SHP77 (cell line): Measurements from ENCODE around the gene CXCR3.
"Not testable (repeated sequence)": the region's sequence is repeated elsewhere in the genome, so short reads cannot be mapped to it uniquely, and the experiment has no call there.

Experiments used
- DNase-seq, 2 experiments: peaks; one replicate each; lab custom pipeline; 2025; lab: John Stamatoyannopoulos, UW

Gene CXCR3

DNA sequence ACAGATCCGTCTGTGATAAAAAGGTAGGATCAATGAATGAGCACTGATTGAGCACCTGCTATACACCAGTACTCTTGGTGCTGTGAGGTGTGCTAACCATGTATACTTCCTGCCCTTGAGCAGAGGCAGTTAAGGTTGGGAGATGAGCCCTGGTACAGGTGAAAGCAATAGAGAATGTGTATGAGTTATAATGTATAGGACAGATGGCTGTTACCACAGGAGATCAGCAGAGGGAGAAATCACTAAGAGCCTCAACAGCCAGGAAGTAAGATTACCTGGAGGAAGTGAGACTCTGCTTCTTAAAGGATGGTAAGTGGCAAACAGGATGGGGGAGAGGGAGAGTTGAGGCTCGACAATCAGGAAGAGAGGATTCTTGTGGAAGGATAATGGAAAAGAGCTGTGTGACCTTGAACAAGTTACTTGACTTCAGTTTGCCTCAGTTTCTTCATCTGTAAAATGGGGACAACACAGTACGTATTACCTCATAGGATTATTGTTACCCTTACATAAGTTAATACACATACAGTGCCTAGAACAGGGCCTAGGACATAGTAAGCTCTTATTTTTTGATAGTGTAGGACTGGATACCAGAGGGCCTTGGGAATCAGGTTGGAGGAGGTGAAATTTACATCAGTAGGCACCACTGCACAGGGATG is 9.1 kb downstream of the CXCR3 start:
- DNase-seq: no peak

DNA sequence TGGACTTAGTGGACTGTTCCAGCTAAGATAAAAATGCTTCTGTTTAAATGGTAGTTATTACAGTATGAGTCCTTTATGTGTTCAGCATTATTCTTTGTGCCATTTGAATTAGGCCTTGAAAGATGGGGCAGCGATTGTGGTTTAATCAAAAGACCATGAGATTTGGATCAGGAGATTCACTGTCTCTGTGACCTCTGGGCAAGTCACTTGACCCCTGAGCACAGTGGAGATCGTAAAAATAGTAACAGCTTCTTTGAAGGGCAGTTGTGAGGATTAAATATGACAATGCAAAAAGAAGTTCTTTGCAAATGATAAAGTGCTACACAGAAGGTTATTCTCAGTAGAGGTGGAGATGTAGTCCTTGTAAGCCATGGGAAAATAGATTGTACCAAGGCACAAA is 10.8 kb downstream of the CXCR3 start:
- no peak for DNase-seq

DNA sequence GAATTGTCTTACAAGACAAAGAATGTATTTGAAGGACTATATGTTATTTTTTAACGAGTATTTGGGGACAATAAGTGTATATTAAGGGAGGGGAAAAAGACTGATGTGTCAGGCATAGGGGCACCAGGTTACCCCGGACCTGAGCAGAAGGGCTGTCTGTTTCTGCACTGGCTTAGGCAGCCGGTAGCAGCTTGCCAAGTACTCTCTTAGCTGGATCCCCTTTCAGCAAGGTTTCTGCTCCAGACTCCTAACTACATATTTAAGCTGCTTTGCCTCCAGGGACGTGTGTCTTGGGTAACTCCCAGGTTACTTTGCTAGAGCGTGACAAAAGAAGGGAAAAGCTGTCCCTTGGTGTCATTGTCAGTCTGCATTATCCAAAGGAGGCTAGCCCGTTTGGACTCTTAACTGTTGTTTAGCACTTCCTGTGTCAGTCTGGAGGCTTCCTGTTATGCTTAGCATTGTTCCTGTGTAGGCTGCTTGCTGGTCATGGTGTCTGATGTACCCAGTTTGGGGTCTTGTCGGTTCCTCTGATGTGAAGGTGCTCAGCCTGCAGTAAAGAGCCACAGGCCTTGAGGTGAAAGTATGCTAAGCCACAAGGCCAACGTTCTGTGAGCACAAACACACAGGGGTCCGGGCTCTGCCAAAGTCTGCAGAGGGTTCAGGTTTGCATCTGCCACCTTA is 11.6 kb downstream of the CXCR3 start:
- no peak for DNase-seq

DNA sequence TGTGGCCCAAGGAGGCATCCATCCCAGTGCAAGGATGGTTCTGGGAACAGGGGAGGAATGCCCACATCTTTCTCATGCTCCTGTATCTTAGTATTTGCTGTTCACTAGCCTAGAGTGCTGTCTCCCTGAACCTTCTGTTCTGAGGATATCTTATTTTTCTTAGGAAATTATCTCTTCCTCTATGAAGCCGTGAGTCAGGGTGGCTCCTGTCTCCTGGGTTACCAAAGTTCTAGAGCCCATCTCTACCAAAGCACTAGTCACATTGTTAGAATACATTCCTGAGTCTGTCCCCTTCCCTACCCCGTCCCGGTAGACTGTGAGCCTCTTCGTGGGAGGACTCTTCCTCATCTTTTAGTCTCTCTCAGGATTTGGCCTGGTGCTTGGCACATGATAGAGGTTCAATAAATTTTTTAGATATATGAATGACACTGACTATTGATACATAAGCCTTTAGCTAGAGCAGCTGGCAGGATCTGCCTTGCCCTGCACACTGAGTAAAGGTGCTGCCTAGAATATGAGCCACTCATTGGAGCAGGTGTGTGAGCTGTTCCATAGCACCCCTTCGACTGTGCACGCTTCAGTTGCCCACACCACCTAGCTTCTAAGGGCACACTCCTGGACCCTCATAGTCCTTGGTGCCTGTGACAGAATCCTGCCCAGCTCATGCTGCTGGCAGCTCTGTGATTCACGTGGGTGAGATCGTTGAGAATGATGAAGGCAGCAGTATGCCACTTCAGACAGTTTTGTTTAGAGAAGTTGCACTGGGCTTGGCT is 13.3 kb downstream of the CXCR3 start:
- no peak for DNase-seq

DNA sequence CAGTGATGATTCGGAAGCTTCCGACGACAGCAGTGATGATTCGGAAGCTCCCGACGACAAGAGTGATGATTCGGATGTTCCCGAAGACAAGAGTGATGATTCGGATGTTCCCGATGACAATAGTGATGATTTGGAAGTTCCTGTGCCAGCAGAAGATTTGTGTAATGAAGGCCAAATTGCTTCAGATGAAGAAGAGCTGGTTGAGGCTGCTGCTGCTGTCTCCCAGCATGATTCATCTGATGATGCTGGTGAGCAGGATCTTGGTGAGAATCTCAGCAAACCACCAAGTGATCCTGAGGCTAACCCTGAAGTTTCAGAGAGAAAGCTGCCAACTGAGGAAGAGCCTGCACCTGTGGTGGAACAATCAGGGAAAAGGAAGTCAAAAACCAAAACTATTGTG is 14.2 kb downstream of the CXCR3 start:
- no peak for DNase-seq

DNA sequence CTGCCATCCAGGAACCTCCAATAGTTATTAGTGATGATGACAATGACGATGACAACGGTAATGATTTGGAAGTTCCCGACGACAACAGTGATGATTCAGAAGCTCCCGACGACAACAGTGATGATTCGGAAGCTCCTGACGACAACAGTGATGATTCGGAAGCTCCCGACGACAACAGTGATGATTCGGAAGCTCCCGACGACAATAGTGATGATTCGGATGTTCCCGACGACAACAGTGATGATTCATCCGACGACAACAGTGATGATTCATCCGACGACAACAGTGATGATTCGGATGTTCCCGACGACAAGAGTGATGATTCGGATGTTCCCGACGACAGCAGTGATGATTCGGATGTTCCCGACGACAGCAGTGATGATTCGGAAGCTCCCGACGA is 14.7 kb downstream of the CXCR3 start:
- DNase-seq: no peak

DNA sequence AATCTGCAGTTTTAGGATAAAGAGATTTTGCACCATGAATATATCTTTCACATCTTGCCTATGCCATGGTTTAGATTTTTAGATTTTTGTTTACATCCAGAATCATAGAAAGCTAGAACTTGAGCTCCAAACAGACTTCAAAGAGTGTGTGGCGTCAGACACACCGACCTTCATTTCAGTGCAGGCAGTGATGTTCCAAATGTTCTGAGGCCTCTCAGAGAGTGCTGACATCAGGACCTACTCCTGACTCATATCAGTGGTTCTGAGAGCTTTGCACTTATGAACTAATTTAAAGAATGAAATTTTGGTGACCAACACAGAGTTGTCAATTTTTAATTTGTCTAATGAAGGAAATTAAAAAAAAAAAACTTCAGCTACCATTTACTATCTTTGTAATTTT is 18.3 kb downstream of the CXCR3 start:
- no peak for DNase-seq

DNA sequence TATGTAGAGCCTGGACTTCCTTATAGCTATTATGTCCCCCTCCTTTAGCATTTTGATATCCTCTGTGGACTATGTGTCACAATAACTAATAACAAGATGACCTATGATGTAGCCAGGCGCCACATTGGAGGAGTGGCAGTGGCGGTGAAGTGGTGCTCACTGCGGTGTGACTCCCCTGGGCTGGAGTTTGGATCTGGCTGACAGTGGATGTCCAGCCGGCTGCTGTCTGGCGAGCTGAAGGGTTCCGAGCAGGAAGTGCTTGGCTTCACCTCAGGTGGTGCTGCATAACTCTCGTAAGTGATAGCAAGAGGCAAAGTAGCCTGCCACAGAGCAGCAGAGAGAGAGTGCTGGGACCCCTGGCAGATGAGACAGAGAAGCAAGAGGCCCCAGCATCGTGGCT is 25.1 kb downstream of the CXCR3 start:
- DNase-seq: not testable (repeated sequence)

DNA sequence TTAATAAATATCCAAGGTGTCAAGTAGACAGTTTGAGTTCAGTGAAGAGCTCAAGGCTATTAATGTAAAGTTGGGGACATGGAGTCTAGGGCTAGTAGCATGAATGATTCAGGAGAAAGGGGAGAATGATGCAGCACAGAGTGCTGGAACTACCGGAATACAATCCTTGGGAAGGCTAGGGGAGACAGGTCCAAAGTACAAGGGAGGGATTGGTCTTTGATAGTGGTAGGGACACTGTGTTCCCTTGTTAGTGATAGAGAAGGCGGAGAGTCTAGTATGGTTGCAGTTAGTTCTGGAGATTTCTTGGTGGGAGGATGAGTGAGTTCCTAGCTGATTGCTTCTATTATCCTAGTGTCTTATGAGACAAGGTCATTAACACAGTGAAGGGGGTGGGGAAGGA is 31.4 kb downstream of the CXCR3 start:
- no peak for DNase-seq

DNA sequence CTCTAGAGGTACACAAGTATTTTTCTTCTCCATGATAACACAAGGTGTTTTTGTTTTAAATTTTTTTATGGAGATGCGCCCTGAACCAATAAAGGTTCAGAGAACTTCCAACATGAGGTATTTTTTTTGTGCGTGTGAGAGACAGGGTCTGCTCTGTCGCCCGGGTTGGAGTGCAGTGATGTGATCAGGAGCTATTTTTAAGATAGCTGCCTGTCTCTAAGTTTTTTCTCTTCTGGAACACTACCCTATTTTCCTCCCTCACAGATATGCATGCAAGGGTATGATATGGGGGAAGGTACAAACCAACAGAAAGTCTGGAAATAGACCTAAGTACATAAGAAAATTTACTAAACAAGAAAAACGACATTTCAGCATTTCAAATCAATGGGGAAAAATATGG is 37.1 kb downstream of the CXCR3 start:
- DNase-seq: no peak

DNA sequence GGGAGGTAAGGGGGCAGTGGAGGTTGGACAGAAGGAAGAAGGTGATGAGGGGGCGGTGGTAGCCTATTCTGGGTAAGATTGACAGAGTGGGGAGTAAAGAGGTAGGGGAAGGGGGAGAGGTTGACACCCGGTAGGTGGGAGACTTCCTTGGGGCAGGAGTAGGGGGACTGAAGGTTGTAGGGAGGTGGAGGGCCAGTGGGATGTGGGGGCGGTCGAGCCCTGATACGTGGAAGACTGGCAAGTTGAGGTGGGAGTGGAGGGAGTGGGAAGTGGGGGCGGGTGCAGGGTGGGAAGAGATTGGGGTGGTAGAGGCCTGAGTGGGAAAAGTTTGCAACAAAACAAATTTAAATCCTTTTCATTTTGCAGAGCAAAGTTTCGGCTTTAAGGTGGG is 38.3 kb downstream of the CXCR3 start:
- DNase-seq: no peak

DNA sequence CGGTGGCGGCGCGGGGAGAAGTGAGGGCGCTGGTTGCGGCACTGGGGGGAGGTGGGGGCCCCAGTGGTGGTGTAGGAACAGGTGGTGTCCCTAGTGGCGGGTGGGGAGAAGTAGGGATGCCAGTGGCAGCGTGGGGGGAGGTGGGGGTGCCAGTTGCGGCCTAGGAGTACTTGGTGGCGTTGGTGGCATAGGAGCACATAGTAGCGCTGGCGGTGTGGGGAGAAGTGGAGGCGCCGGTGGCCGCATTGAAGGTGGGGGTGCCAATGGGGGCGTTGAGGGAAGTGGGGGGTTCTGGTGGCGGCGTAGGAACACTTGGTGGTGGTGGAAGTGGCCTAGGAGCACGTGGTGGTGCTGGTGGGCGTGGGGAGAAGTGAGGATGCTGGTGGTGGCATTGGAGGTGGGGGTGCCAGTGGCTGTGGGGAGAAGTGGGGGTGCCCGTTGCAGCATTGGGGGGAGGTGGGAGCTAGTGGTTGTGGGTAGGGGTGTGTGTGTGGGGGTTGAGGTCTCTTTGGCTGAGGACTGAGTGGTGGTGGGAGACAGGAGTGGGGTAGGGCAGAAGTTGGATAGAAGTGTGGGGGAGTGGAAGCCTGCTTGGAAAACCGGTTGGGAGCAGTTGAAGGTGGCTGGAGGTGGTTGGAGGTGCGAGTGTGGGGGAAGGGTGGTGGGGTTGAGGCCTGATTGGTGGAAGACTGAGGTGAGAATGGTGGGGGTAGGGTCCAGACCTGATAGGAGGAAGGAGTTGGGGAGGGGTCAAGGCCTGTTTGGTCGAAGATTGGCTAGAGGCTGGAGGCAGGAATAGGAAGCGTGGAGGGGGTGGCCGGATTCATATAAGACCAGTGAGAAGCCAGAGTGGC is 38.9 kb downstream of the CXCR3 start:
- no peak for DNase-seq

DNA sequence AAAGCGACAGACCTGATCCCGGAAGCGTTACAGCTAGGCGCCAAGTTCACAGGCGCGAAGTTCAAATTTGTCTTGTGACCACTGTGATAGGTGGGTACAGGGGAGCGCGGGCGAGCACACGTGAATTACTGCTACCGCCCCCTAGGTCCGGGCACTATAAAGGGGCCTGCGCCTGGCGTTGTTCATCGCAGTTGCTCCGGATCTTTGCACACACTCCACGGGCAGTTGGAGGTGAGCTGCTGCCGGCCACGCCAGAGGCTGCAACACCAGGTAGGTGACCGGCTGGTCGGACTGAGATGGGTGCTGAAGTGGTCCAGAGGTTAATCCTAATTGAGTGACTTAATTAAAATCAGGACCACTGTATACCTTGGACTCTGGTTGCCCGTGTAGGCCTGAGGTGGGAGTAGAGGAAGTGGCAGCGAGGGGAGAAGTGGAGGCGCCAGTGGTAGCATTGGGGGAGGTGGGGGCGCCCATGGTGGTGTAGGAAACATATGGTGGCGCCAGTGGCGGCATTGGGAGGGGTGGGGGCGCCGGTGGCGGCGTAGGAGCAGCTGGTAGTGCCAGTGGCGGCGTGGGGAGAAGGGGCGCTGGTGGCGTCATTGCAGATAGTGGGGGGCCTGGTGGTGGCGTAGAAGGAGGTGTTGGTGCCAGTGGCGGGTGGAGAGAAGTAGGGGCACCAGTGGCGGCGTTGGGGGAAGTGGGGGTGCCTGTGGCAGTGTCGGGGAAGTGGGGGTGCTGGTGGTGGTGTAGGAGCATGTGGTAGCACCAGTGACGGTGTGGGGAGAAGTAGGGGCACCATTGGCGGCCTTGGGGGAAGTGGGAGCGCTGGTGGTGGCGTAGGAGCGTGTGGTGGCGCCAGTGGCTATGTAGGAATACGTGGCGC is 39.8 kb downstream of the CXCR3 start, which contains the start of gene GCNA:
TSS of gene GCNA (plus strand) at position 185 of the 883 bp plus-strand sequence. CDS start 2,385 bp downstream, outside the sequence.
- DNase-seq: no peak

DNA sequence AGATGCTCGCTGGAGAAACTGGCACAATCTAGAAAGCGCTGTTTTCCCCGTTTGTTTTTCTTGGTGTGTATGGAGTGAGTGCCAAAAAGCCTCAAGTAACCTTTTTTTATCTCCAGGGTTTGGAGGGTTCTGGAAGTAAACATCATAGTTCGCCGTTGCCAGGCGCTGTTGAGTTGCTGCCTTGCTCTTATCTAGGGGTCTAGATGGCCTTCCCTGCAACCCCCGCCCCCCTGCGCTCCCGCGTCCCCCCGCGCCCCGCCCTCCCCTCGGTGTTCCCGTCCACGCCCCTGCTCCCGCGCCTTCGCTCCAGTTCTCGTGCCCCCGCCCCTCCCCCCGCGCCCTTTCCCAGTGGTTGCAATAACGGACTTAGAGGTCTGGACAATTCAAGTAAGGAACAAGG is 40.6 kb downstream of the CXCR3 start:
- no peak for DNase-seq

DNA sequence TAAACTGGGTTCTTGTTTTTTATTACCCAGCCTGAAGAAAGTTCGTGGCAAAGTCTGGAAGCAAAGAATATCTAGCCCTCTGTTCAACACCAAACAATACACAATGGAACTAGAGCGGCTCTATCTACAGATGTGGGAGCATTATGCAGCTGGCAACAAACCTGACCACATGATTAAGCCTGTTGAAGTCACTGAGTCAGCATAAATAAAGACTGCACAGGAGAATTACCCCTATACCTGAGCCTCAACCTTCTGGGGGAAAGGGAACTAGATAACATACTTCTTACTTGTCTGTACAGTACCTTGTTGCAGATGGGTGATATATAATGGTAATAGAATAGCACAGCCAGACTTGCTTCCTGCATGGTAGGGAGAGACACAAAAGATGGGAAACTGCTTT is 44.7 kb downstream of the CXCR3 start:
- no peak for DNase-seq

DNA sequence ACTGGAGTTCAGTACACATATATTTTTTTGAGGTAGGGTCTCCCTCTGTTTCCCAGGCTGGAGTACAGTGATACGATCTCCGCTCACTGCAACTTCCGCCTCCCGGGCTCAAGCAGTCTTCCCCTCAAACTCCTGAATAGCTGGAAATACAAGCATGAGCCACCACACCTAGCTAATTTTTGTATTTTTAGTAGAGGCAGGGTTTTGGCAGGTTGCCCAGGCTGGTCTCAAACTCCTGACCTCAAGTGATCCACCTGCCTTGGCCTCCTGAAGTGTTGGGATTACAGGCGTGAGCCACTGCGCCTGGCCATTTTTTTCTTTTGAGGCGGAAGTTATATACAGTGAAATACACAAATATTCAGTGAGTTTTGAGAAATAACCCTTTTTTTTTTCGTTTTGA is 46.9 kb downstream of the CXCR3 start:
- not testable (repeated sequence) for DNase-seq
